GM18861 (cell line): ENCODE results near the gene LRRC36.

Experiments
- ATAC-seq: cut with Tn5 transposase; IDR thresholded peaks from one replicate; pipeline ENCODE4 v1.9.1; 2021; ENCODE audit not compliant: unreplicated experiment

Gene LRRC36

GRCh38 chr16:67388591-67388990 is 62.0 kb downstream of the LRRC36 start:
- no peak for ATAC-seq

GRCh38 chr16:67389911-67390815 is 63.5 kb downstream of the LRRC36 start:
- ATAC-seq: no peak

GRCh38 chr16:67390816-67391423 is 64.3 kb downstream of the LRRC36 start:
- no peak for ATAC-seq

- ATAC-seq: no peak
Observed at GRCh38 chr16:67391424-67392300, 65.0 kb downstream of the LRRC36 start.

- ATAC-seq: no peak
Observed at GRCh38 chr16:67392301-67393059, 65.9 kb downstream of the LRRC36 start.

DNA sequence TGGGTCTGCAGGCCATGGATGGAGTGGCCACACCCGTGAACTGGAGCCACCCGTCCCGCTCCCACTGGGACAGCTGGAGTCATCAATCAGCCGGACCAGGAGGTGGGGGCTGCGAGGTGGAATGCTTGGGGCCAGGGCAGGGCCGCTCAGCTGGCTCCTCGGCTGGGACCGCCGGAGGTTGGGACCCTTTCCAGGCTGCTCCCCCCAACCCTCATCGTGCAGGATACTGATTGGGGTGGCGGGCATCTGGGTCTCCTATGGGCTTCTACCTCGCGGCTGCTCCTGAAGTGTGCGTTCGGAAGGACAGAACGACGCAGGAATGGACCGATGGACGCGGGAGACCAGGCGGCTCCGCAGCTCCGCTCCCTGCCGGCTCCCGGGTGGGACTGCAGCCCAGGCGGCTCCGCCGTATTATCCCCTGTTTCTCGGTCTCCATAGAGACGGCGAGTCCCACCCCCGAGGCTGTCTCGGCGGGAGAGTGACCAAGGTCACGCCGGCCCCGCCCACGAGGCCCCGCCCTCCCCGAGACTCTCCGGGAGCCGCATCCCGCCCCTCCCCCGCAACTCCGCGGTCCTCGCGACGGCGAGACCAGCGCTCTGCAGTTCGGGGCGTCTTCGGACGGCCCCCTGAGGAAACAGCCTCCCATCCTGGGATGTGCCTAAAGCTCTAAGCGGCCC is 66.6 kb downstream of the LRRC36 start, which contains the start of gene TPPP3:
TSS of gene TPPP3 (minus strand) at position 388 of the 677 bp plus-strand sequence. CDS start 2,387 bp downstream, outside the sequence.
- ATAC-seq: no peak

GRCh38 chr16:67393788-67394154 is 67.2 kb downstream of the LRRC36 start:
- ATAC-seq: no peak

GRCh38 chr16:67394155-67395104 is 67.8 kb downstream of the LRRC36 start:
- ATAC-seq: no peak

DNA sequence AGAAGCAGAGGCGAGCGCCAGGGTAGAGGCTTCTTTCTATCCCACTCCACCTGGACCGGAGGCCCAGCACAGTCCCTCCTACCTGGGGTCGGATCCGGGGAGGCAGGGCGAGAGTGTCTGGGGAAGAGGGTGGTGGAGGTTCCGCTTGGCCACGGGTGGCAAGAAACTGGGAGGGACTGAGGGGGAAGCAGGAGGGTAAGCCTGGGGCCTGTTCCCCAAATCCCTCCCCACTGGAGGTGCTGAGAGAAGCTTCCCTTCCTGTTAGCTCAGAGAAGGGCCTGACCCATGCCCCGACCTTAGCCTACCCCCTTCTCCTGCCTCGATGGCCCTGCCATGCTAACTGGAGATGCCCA is 68.5 kb downstream of the LRRC36 start:
- no peak for ATAC-seq

DNA sequence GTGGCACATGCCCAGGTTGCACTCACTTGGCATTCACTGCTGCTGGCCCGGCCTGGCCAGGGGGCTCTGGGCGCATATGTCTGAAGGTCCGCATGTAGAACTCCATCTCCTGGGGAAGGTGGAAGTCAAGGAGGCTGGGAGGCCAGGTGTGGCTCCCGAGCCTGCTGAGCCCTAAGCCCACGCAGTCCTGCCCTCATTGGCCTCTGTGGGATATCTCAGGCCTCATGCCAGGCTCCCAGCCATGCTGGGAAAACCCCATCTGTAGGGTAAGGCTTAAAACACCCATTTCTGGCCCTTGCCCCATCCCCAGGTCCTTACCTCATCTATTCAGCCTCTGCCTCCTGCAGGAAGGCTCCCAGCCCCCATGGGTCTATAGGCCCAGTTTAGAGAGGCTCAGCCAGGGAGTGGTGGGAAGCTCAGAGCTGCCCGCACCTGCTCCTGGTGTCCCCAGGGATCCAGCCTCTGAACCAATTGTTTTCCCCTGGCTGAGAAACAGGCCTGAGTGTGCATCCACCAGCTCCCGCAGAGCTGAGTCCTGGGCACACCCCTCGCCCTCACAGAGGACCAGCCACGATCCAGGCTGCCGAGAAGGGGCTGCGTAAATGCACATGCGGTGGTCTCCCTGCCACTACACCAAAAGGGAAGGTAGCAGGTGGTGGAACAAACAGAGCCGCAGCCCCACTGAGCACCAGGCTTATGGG is 69.0 kb downstream of the LRRC36 start:
- ATAC-seq: no peak

DNA sequence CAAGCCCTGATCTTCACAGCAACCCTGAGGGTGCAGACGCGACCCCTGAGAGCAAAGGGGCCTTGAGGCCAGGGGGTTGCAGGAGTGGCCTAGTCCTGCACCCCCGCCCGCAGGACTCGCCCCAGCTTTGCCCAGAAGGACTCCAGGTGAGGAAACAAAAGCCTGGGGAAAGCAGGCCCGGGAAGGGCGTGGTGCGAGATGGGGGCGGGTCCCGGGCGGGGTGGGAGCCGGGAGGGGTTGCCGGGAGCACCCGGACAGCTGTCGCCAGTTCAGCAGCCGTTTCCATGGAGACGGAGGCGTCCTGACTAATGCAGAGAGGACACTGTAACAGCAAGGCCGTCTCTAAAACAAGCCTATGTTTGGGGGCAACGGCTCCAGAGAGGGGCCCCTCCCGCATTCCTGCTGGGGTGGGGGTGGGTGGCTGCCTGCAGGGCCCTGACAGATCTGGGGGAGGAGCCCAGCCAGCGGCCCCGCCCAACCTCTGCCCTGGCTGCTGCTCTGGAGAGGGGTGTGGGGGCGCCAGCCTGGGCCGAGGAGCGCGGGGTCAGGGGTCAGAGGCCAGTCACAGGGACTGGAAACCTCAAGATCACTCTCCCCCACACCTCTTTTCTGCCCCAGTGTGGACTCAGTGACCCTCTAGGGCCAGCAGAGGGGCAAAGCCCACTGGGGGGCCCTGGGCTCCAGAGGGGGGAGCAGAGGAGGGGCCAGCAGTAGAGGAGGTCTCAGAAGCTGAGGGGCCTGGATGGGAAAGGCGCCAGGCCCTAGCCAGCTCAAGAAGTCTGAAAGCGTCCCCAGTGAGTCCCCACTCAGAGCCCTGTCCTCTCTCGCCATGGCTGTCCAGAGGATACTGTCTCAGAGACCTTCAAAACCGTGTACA is 69.8 kb downstream of the LRRC36 start:
- no peak for ATAC-seq

DNA sequence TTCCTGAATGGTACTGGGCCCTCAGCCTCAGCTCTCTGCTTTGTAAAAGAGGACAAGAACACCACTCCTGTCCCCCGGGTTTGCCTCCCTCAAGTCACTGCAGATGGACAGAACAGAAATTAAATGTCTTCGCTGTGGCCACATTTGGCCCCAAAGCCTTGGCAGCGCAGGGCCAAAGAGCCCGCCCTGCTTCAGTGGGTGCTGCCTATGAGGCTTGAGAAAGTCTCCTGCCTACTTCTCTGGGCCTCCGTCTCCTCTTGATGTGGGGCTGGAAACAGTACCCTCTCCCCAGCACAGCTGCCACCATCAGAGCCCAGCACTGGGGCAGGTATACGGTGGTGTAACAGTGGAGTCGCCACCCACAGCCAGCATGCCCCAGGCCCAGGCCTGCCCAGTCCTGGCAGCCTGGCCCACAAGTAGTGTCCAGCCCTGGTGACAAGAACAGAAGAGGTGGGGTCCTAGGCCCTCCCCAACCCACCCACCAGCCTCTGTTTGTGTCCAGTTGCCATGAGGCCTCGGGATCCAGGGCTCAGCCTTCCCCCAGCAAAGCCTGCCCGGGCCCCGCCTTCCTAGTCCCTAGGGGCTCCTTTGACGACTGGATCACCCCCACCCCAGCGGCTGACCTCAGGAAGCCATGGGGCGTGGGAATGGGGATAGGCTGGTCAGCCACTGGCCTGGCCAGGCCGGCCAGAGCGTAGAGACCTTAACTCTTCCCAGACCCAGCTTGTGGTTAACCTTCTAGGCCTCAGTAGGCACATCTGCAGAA is 70.6 kb downstream of the LRRC36 start:
- no peak for ATAC-seq

DNA sequence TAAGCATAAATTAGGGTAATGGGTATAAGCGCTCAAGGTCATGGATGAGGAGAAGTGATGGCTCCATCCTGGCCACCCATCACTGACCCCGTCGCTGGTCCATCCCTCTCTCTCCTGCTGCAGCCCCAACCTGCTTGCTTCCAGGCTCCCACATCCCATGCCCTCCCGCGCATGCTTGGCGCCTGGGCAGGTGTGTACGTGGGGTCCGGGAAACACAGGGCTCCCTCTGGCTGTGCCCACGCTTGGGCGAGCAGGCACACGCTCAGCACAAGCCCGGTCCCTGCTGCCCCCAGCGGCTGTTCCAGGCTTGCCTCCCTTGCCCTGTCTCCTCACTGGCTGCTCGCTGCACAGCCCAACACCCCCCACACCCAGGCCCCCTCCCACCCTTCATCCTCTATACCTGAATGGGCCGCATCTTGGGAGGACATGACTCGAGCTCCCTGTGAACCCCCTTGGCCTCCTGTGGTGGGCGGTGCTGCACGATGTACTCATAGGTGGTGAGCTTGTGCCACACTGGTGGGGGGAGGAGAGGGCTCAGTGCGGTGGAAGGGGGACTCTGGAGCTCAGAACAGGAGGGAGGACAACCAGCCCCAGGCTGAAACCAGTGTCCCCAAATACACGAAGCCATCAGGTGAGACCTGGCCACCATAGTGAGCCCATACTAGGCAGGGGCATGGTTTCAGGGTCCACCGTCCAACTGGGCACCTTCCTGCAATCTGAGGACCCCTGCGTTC is 71.4 kb downstream of the LRRC36 start:
- ATAC-seq: no peak

DNA sequence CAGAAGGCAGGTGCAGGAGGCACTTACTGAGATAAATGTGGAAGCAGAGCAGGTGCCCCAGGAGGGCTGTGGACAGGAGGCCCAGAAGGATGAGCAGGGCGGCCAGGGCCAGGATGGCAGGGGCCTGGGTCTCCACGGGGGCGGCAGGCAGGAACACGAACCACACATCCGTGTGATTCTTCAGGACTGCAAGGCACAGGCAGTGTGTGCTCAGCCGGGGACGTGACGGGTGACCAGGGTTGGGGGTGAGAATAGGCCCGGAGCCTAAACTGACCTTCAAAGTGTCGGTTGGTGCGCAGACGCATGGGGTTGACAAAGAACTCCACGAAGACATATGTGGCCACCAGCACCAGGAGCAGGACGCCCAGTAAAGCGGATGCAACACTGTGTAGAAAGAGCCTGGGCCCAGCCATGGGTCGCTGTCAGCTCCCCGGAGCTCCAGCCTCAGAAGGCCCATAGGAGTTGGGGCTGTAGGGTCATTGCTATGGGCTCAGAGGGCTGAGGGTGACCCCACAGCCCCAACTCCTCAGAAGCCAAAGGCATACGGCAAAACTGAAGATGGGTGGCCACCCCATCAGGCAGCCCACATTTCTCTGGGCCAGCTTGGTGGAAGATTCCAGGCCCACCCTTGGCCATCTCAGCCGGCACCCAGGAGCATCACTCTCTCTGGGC is 72.1 kb downstream of the LRRC36 start:
- no peak for ATAC-seq

DNA sequence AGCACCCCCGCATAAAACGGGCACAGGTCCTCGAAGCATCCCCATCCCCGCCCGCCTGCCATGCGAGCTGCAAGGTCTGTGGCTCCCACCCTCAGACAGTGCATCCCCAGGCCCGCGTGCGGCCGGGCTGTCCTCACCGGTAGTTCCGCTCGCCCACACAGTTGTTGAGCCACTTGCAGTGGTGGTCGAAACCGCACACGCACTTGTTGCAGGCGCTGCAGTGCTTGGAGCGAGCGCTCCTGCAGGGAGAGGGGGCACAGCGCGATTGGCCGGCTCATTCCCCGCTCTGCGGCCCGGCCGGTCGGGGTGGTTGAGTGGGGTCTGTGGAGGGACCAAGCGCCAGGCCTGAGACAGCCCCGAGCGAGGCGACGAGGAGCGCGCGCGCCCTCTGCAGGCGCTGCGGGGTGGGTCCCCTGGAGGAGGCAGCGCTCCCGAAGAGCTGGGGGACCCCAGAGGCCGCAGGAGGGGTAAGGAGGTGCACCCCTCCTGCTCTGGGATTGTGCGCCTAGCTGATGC is 72.7 kb downstream of the LRRC36 start:
- ATAC-seq: no peak
